GM12878 (cell line): ENCODE data around the gene CLIP1. TPM values are rescaled to one million over a fixed set of nuclear protein-coding genes. Genes with fewer than 3 reads are reported as not detected.

ENCODE experiments used
- ATAC-seq: fragments of 200-7000 bp; cut with Tn5 transposase; 3 replicates; pipeline ENCODE4 v1.9.1; 2020; ENCODE audit warnings: mild to moderate bottlenecking, moderate library complexity
- BruUV-seq: library from RNA; stranded (reverse); fragments of 400-500 nt; replicated peaks from 2 replicates; lab custom pipeline; 2021; lab: Mats Ljungman, UMichigan
- CTCF ChIA-PET: fragments of 300-600 bp; sonication (Branson Sonifier 250); formaldehyde crosslinking; extraction: SDS; loops from one replicate; lab custom pipeline; 2021; ENCODE audit warnings: inconsistent platforms; lab: Yijun Ruan, JAX
- POLR2A ChIA-PET: fragments of 350-600 bp; formaldehyde crosslinking; extraction: SDS; loops from one replicate; lab custom pipeline; 2021; ENCODE audit warnings: inconsistent platforms; lab: Charles Lee
- RAD21 ChIA-PET: fragments of 300-600 bp; sonication (Branson Sonifier 250); formaldehyde crosslinking; loops from one replicate; lab custom pipeline; 2023; ENCODE audit warnings: antibody characterized with exemption; ENCODE audit not compliant: unreplicated experiment; lab: Charles Lee
- SMC1A ChIA-PET: fragments of 300-600 bp; sonication (Branson Sonifier 250); formaldehyde crosslinking; loops from one replicate; lab custom pipeline; 2023; ENCODE audit not compliant: unreplicated experiment, uncharacterized antibody; lab: Charles Lee
- DNase-seq: peaks from one replicate; pipeline ENCODE4 v3.0.0-alpha.2; 2011; ENCODE audit warnings: low read depth, low spot score
- FAIRE-seq: peaks from 3 replicates; lab custom pipeline; 2011; peaks lifted over from hg19 to GRCh38; lab: Jason Lieb, UNC
- H2AFZ ChIP-seq: 2 replicates; pipeline ENCODE4 v1.6.0; 2011; ENCODE audit warnings: low read depth, low read length, control low read depth; ENCODE audit not compliant: control insufficient read depth
- H3K27ac ChIP-seq: 2 replicates; pipeline ENCODE4 v1.5.1; 2011; ENCODE audit warnings: control low read depth; ENCODE audit not compliant: control insufficient read depth, insufficient read depth
- H3K27me3 ChIP-seq, 2 experiments: replicated peaks in 1 of 2; 2 replicates each; pipeline versions ENCODE4 v1.6.0 to v1.6.1; 2011; ENCODE audit warnings: low read length in 1 of 2; ENCODE audit not compliant: control insufficient read depth in 2 of 2, insufficient read depth in 2 of 2
- H3K36me3 ChIP-seq, 2 experiments: 2 replicates each; pipeline ENCODE4 v1.5.1; 2011; ENCODE audit warnings: low read length in 1 of 2; ENCODE audit not compliant: control insufficient read depth in 2 of 2, insufficient read depth in 2 of 2
- H3K4me1 ChIP-seq: 2 replicates; pipeline ENCODE4 v1.6.1; 2011; ENCODE audit warnings: mild to moderate bottlenecking, low read length, moderate library complexity, mixed read lengths; ENCODE audit not compliant: control insufficient read depth, insufficient read depth
- H3K4me2 ChIP-seq: 2 replicates; pipeline ENCODE4 v1.6.0; 2011; ENCODE audit warnings: control low read depth; ENCODE audit not compliant: control insufficient read depth, insufficient read depth
- H3K4me3 ChIP-seq: fragments of 200-600 bp; sonication (generic); 2 replicates; pipeline ENCODE4 v1.5.1; 2016
- H3K79me2 ChIP-seq: 2 replicates; pipeline ENCODE4 v1.6.0; 2011; ENCODE audit warnings: low read length; ENCODE audit not compliant: control insufficient read depth, insufficient read depth
- H3K9ac ChIP-seq: 2 replicates; pipeline ENCODE4 v1.8.0; 2011; ENCODE audit warnings: low read length, control low read depth, mixed read lengths; ENCODE audit not compliant: control insufficient read depth, insufficient read depth
- H3K9me3 ChIP-seq: replicated peaks from 3 replicates; pipeline ENCODE4 v1.5.1; 2011; ENCODE audit warnings: mild to moderate bottlenecking, low read length; ENCODE audit not compliant: control insufficient read depth, insufficient read depth
- H4K20me1 ChIP-seq: 2 replicates; pipeline ENCODE4 v1.6.0; 2011; ENCODE audit not compliant: control insufficient read depth, insufficient read depth
- ATF7 ChIP-seq: fragments of 450-650 bp; IDR thresholded peaks from 2 replicates; pipeline ENCODE4 v1.6.1; 2016; ENCODE audit warnings: low read depth, mild to moderate bottlenecking
- BHLHE40 ChIP-seq, 2 experiments: fragments of 450-650 bp in 1 of 2; IDR thresholded peaks; 2 replicates each; pipeline ENCODE4 v1.6.1; 2011 to 2017; ENCODE audit warnings: low read depth in 2 of 2, borderline replicate concordance in 1 of 2, improper control_type of control experiment in 1 of 2, low read length in 1 of 2, mild to moderate bottlenecking in 1 of 2
- E2F8 ChIP-seq: fragments of 450-650 bp; IDR thresholded peaks from 2 replicates; pipeline ENCODE4 v1.6.1; 2018; ENCODE audit warnings: mild to moderate bottlenecking, low read depth, moderate library complexity; ENCODE audit not compliant: partially characterized antibody
- ETV6 ChIP-seq, 2 experiments: fragments of 450-650 bp in 1 of 2; IDR thresholded peaks in 1 of 2; conservative IDR thresholded peaks in 1 of 2; 2 replicates each; pipeline ENCODE4 v1.6.1; 2014; ENCODE audit warnings: antibody characterized with exemption in 1 of 2, borderline replicate concordance in 1 of 2, low read depth in 1 of 2, mild to moderate bottlenecking in 1 of 2, moderate library complexity in 1 of 2
- IKZF2 ChIP-seq, 2 experiments: fragments of 450-650 bp; IDR thresholded peaks; 2 replicates each; pipeline ENCODE4 v1.6.1; 2017; ENCODE audit warnings: mild to moderate bottlenecking in 2 of 2, moderate library complexity in 2 of 2
- MTA2 ChIP-seq: fragments of 450-650 bp; IDR thresholded peaks from 2 replicates; pipeline ENCODE4 v1.6.1; 2016; ENCODE audit warnings: low read depth, mild to moderate bottlenecking, moderate library complexity
- RB1 ChIP-seq: fragments of 450-650 bp; formaldehyde crosslinking; IDR thresholded peaks from 2 replicates; pipeline ENCODE4 v1.6.1; 2017; ENCODE audit warnings: mild to moderate bottlenecking, borderline replicate concordance
- RUNX3 ChIP-seq: IDR thresholded peaks from 2 replicates; pipeline ENCODE4 v1.6.1; 2012; ENCODE audit warnings: low read length, inconsistent platforms
- SREBF2 ChIP-seq: IDR thresholded peaks from 2 replicates; pipeline ENCODE4 v1.6.1; 2012; ENCODE audit warnings: mild to moderate bottlenecking, low read length
- USF1 ChIP-seq: IDR thresholded peaks from 2 replicates; pipeline ENCODE4 v1.6.1; 2011; ENCODE audit warnings: borderline replicate concordance, low read depth, mild to moderate bottlenecking, moderate library complexity, mixed read lengths, low read length; ENCODE audit not compliant: insufficient read depth; ENCODE audit errors: extremely low read length
- ZBTB33 ChIP-seq: fragments of 450-650 bp; IDR thresholded peaks from 2 replicates; pipeline ENCODE4 v1.6.1; 2017; ENCODE audit warnings: mild to moderate bottlenecking
- ZNF217 ChIP-seq: fragments of 450-650 bp; IDR thresholded peaks from 2 replicates; pipeline ENCODE4 v1.6.1; 2017; ENCODE audit warnings: antibody characterized with exemption, mild to moderate bottlenecking
- ZNF384 ChIP-seq: IDR thresholded peaks from 2 replicates; pipeline ENCODE4 v1.6.1; 2012; ENCODE audit warnings: low read depth, mild to moderate bottlenecking, low read length, improper control_type of control experiment, borderline replicate concordance
- WGBS: methylation state at CpG from one replicate; pipeline ENCODE4 v1.1.6; 2016; ENCODE audit warnings: low lambda C conversion rate; ENCODE audit not compliant: insufficient replicate concordance, insufficient coverage; ENCODE audit errors: missing lambda C conversion rate; 5-methylcytosine and 5-hydroxymethylcytosine counted together
- in situ Hi-C: fragments of 300-500 bp; cut with MboI; formaldehyde crosslinking; loops from 9 replicates; pipeline ENCODE4 v1.14.3; 2018; ENCODE audit warnings: mixed read lengths
- intact Hi-C: fragments of 100-400 bp; cut with micrococcal nuclease; formaldehyde crosslinking; loops from one replicate; pipeline ENCODE4 v1.14.2; 2022; ENCODE audit not compliant: unreplicated experiment
- polyA plus RNA-seq, 11 experiments: library from polyadenylated mRNA; depleted of rRNA in 4 of 11; unstranded in 6 of 11; stranded (reverse) in 5 of 11; fragments of >200 nt; fragmentation: Nextera tagmentation in 4 of 11; fragmentation: Illumina TruSeq in 1 of 11; extraction: Ambion mirVana in 4 of 11; extraction: Trizol in 1 of 11; gene quantifications; 1 replicate in 1 of 11; 2 replicates in 10 of 11; pipeline versions ENCODE4 v1.2.1 to v1.2.3, GENCODE V29; 2011 to 2016; ENCODE audit warnings: inconsistent platforms in 2 of 11, missing spikeins in 2 of 11, low read depth in 1 of 11
- total RNA-seq, 4 experiments: library from RNA; depleted of rRNA in 3 of 4; stranded (reverse); fragments of >200 nt in 3 of 4; fragmentation: Illumina TruSeq in 1 of 4; extraction: Trizol in 1 of 4; gene quantifications; 2 replicates each; pipeline versions ENCODE4 v1.2.1 to v1.2.3, GENCODE V29; 2013 to 2021

The CLIP1 gene
- total and polyA plus RNA-seq, 10 of the 15 experiments (the other 5 are each of a cell fraction or from before 2014, with no cell fraction given), result 6.0 to 45.4 (median 25.2) TPM

GRCh38 chr12:122243965-122244364, 178.5 kb downstream of the CLIP1 start:
- DNase-seq (no peak), FAIRE-seq (no peak)
- intact Hi-C loops, result no loop called here

GRCh38 chr12:122238861-122239260, 183.6 kb downstream of the CLIP1 start:
- no peaks in the 10 kb centered on the region for H3K9me3 ChIP-seq
- intact Hi-C loops, result no loop called here
- ChIA-PET CTCF (interaction anchor here (0.6 to 1.0 kb wide), 2 partner anchors 28 to 390 kb away, joined by 4 read pairs; no protein-coding TSS in a partner anchor), SMC1A (no interaction called here), RAD21 (no interaction called here), POLR2A (interaction anchor here (0.6 kb wide), 1 partner anchor 107 kb away, joined by 6 read pairs; no protein-coding TSS in a partner anchor)
- H3K4me3 ChIP-seq, result no peak overlapping the region
- H3K4me2 ChIP-seq, result no peak overlapping the region
- no peaks in the 10 kb centered on the region for H3K27me3 ChIP-seq
- no peak for FAIRE-seq
- peaks cover 4 to 6% of the 10 kb centered on the region in 2 experiments; a peak in 2 of 4 replicates for H3K36me3 ChIP-seq
- WGBS, result 99% methylated on average over 5 of the region's 5 CpGs
- no peak overlapping the region for H3K9ac ChIP-seq
- in situ Hi-C loops, result no loop called here
- BruUV-seq, result no TSS peak
- no peaks in the 10 kb centered on the region for H3K79me2 ChIP-seq
- no peak for ATAC-seq
- H3K4me1 ChIP-seq, result no peaks in the 10 kb centered on the region
- no peak overlapping the region for H3K27ac ChIP-seq
- H2AFZ ChIP-seq, result no peak overlapping the region
- no peaks in the 10 kb centered on the region for H4K20me1 ChIP-seq
- no peak for DNase-seq
- TF ChIP-seq ZNF384 (no peak), E2F8 (no peak), IKZF2 (IDR thresholded peaks at IDR 0.05) (no peak), SREBF2 (no peak), RB1 (no peak), ZBTB33 (no peak)

More at GRCh38 chr12:122243965-122244364, 178.5 kb downstream of the CLIP1 start:
- ChIA-PET POLR2A (interaction anchor here (0.5 to 1.0 kb wide), 3 partner anchors 18 to 1205 kb away, joined by 3 to 4 read pairs (median 3); partner anchors contain the start of gene ZCCHC8), SMC1A (interaction anchor here (0.7 to 2.2 kb wide), 5 partner anchors 18 to 77 kb away, joined by 3 to 5 read pairs (median 5); partner anchors contain the start of genes DIABLO and VPS33A), CTCF (interaction anchor here (1.5 to 1.7 kb wide), 2 partner anchors 22 to 23 kb away, joined by 4 to 7 read pairs; no protein-coding TSS in a partner anchor), RAD21 (interaction anchor here (1.8 kb wide), 1 partner anchor 23 kb away, joined by 7 read pairs; the partner anchor contains the start of gene VPS33A)
- Histone ChIP-seq H3K4me3 (no peak overlapping the region), H4K20me1 (no peaks in the 10 kb centered on the region), H2AFZ (no peak overlapping the region), H3K79me2 (no peaks in the 10 kb centered on the region), H3K9me3 (no peaks in the 10 kb centered on the region), H3K9ac (no peak overlapping the region), H3K4me1 (peaks cover 15% of the 10 kb centered on the region), H3K4me2 (no peak overlapping the region), H3K27ac (no peak overlapping the region), H3K36me3 (peaks cover 0 to 6% of the 10 kb centered on the region in 2 experiments; a peak in 2 of 4 replicates), H3K27me3 (no peaks in the 10 kb centered on the region)
- in situ Hi-C loops, result no loop called here
- ATAC-seq, result no peak; the same call in 2 of the 3 replicates
- 67% methylated on average over 6 of the region's 6 CpGs for WGBS
- TF ChIP-seq ZNF217, result no peak
- no peak for TF ChIP-seq ETV6 (conservative IDR thresholded peaks at IDR 0.05 in 1 of 2, IDR thresholded peaks at IDR 0.05 in 1 of 2; ENCODE audit: borderline replicate concordance in 1 of 2, low read depth in 1 of 2)
- TF ChIP-seq BHLHE40 (IDR thresholded peaks at IDR 0.05; ENCODE audit: borderline replicate concordance in 1 of 2, low read depth in 2 of 2, low read length in 1 of 2), result peak; percentile 92 to 94
- TF ChIP-seq USF1, result no peak
- 0 out of 2 replicates have a peak, but pooled peaks have one; percentile 15 for TF ChIP-seq RUNX3
- TF ChIP-seq ATF7, result no peak
- TF ChIP-seq MTA2, result peak; percentile 47; the same call in 1 of the 2 replicates
- no TSS peak for BruUV-seq
